Neural cell (in vitro differentiated cells): ENCODE results near the gene CDK6. TPM values are rescaled to one million over a fixed set of nuclear protein-coding genes. Genes with fewer than 3 reads are reported as not detected.

Source experiments
- H2AFZ ChIP-seq: fragments of 200-600, 300-800 bp; sonication (generic), shearing (Covaris generic); 2 replicates; pipeline ENCODE4 v1.6.0; 2014; ENCODE audit warnings: low read depth, mild to moderate bottlenecking, antibody characterized with exemption, low read length, moderate library complexity
- H3F3A ChIP-seq: fragments of 200-600 bp; shearing (Covaris generic); 2 replicates; pipeline ENCODE4 v1.6.1; 2016; ENCODE audit warnings: mild to moderate bottlenecking, moderate library complexity, mixed read lengths, antibody characterized with exemption, low read length; ENCODE audit not compliant: insufficient read depth, poor library complexity, severe bottlenecking
- H3K27ac ChIP-seq: fragments of 200-600, 300-800 bp; sonication (generic), shearing (Covaris generic); 2 replicates; pipeline ENCODE4 v1.5.1; 2014; ENCODE audit warnings: mild to moderate bottlenecking, low read length, moderate library complexity
- H3K27me3 ChIP-seq: fragments of 300-800, 200-600 bp; sonication (generic), shearing (Covaris generic); 2 replicates; pipeline ENCODE4 v1.6.0; 2014; ENCODE audit warnings: mild to moderate bottlenecking, low read depth, low read length, moderate library complexity; ENCODE audit not compliant: insufficient read depth
- H3K36me3 ChIP-seq: fragments of 300-800, 200-600 bp; sonication (generic), shearing (Covaris generic); 2 replicates; pipeline ENCODE4 v1.5.1; 2014; ENCODE audit warnings: mild to moderate bottlenecking, antibody characterized with exemption, low read length, moderate library complexity; ENCODE audit not compliant: insufficient read depth
- H3K4me2 ChIP-seq: fragments of 300-800, 200-600 bp; sonication (generic), shearing (Covaris generic); 2 replicates; pipeline ENCODE4 v1.6.0; 2014; ENCODE audit warnings: mild to moderate bottlenecking, low read length
- H3K4me3 ChIP-seq: fragments of 300-800, 200-600 bp; sonication (generic), shearing (Covaris generic); 2 replicates; pipeline ENCODE4 v1.5.1; 2014; ENCODE audit warnings: mild to moderate bottlenecking, low read length, moderate library complexity
- H3K79me2 ChIP-seq: fragments of 200-600 bp; shearing (Covaris generic); replicated peaks from 2 replicates; pipeline ENCODE4 v1.6.0; 2014; ENCODE audit warnings: mild to moderate bottlenecking, low read length, moderate library complexity; ENCODE audit not compliant: insufficient read depth
- H3K9ac ChIP-seq: fragments of 300-800, 200-600 bp; sonication (generic), shearing (Covaris generic); 2 replicates; pipeline ENCODE4 v1.6.1; 2016; ENCODE audit warnings: mild to moderate bottlenecking, low read length, mixed read lengths
- H3K9me2 ChIP-seq: fragments of 200-600 bp; shearing (Covaris generic); 2 replicates; pipeline ENCODE4 v1.6.1; 2016; ENCODE audit warnings: mild to moderate bottlenecking, low read length, mixed read lengths; ENCODE audit not compliant: insufficient read depth
- H3K9me3 ChIP-seq: fragments of 200-600, 300-800 bp; sonication (generic), shearing (Covaris generic); 2 replicates; pipeline ENCODE4 v1.6.1; 2016; ENCODE audit warnings: mild to moderate bottlenecking, mixed run types, low read length, moderate library complexity, mixed read lengths
- H4K20me1 ChIP-seq: fragments of 200-600 bp; shearing (Covaris generic); 2 replicates; pipeline ENCODE4 v1.6.1; 2016; ENCODE audit warnings: mild to moderate bottlenecking, mixed run types; ENCODE audit not compliant: insufficient read depth
- EZH2 ChIP-seq: fragments of 200-600, 300-800 bp; shearing (Covaris generic), sonication (generic); IDR thresholded peaks from 2 replicates; pipeline ENCODE4 v1.6.1; 2014; ENCODE audit warnings: antibody characterized with exemption, low read length, borderline replicate concordance, mild to moderate bottlenecking; ENCODE audit not compliant: insufficient read depth, poor library complexity, severe bottlenecking
- MXI1 ChIP-seq: fragments of 450-650 bp; conservative IDR thresholded peaks from 2 replicates; pipeline ENCODE4 v1.6.1; 2014; ENCODE audit warnings: antibody characterized with exemption, mild to moderate bottlenecking; ENCODE audit not compliant: poor library complexity, severe bottlenecking
- POLR2AphosphoS5 ChIP-seq: IDR thresholded peaks from 2 replicates; pipeline ENCODE4 v1.6.1; 2012
- TAF1 ChIP-seq: IDR thresholded peaks from 2 replicates; pipeline ENCODE4 v1.6.1; 2012; ENCODE audit warnings: low read depth
- polyA plus RNA-seq: library from polyadenylated mRNA; depleted of rRNA; stranded (reverse); fragments of >200 nt; gene quantifications from 2 replicates; pipeline ENCODE4 v1.2.3, GENCODE V29; 2014
- TF ChIP-seq, protein P1 (sequence below): fragments of 450-650 bp; IDR thresholded peaks from 2 replicates; pipeline ENCODE4 v1.5.1; 2014; ENCODE audit warnings: antibody characterized with exemption, mild to moderate bottlenecking, moderate library complexity; ENCODE audit not compliant: poor library complexity, severe bottlenecking
- TF ChIP-seq, protein P2 (sequence below): IDR thresholded peaks from 2 replicates; pipeline ENCODE4 v1.6.1; 2012; ENCODE audit warnings: borderline replicate concordance

Gene CDK6
- polyA plus RNA-seq, 1 donor from 2014 or later, result 4.1 TPM

GRCh38 chr7:92633211-92633906 is 203.0 kb downstream of the CDK6 start:
- H3K36me3 ChIP-seq, result no peaks in the 10 kb centered on the region
- H2AFZ ChIP-seq, result no peak overlapping the region
- H3F3A ChIP-seq, result no peaks in the 10 kb centered on the region
- no peak overlapping the region for H3K9ac ChIP-seq
- no peaks in the 10 kb centered on the region for H3K9me2 ChIP-seq
- H3K4me3 ChIP-seq, result no peak overlapping the region
- no peaks in the 10 kb centered on the region for H3K79me2 ChIP-seq
- no peaks in the 10 kb centered on the region for H3K9me3 ChIP-seq
- no peaks in the 10 kb centered on the region for H3K27me3 ChIP-seq
- H4K20me1 ChIP-seq, result no peaks in the 10 kb centered on the region
- TF ChIP-seq POLR2AphosphoS5 (no peak), MXI1 (no peak), TAF1 (no peak)
- TF ChIP-seq, protein P1, sequence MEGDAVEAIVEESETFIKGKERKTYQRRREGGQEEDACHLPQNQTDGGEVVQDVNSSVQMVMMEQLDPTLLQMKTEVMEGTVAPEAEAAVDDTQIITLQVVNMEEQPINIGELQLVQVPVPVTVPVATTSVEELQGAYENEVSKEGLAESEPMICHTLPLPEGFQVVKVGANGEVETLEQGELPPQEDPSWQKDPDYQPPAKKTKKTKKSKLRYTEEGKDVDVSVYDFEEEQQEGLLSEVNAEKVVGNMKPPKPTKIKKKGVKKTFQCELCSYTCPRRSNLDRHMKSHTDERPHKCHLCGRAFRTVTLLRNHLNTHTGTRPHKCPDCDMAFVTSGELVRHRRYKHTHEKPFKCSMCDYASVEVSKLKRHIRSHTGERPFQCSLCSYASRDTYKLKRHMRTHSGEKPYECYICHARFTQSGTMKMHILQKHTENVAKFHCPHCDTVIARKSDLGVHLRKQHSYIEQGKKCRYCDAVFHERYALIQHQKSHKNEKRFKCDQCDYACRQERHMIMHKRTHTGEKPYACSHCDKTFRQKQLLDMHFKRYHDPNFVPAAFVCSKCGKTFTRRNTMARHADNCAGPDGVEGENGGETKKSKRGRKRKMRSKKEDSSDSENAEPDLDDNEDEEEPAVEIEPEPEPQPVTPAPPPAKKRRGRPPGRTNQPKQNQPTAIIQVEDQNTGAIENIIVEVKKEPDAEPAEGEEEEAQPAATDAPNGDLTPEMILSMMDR, result no peak
- TF ChIP-seq, protein P2, sequence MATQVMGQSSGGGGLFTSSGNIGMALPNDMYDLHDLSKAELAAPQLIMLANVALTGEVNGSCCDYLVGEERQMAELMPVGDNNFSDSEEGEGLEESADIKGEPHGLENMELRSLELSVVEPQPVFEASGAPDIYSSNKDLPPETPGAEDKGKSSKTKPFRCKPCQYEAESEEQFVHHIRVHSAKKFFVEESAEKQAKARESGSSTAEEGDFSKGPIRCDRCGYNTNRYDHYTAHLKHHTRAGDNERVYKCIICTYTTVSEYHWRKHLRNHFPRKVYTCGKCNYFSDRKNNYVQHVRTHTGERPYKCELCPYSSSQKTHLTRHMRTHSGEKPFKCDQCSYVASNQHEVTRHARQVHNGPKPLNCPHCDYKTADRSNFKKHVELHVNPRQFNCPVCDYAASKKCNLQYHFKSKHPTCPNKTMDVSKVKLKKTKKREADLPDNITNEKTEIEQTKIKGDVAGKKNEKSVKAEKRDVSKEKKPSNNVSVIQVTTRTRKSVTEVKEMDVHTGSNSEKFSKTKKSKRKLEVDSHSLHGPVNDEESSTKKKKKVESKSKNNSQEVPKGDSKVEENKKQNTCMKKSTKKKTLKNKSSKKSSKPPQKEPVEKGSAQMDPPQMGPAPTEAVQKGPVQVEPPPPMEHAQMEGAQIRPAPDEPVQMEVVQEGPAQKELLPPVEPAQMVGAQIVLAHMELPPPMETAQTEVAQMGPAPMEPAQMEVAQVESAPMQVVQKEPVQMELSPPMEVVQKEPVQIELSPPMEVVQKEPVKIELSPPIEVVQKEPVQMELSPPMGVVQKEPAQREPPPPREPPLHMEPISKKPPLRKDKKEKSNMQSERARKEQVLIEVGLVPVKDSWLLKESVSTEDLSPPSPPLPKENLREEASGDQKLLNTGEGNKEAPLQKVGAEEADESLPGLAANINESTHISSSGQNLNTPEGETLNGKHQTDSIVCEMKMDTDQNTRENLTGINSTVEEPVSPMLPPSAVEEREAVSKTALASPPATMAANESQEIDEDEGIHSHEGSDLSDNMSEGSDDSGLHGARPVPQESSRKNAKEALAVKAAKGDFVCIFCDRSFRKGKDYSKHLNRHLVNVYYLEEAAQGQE, result no peak
- H3K4me2 ChIP-seq, result no peak overlapping the region
- H3K27ac ChIP-seq, result no peak overlapping the region

- TF ChIP-seq, protein P2, result no peak
- TF ChIP-seq MXI1 (no peak), EZH2 (no peak)
- H3K9me3 ChIP-seq, result no peaks in the 10 kb centered on the region
- no peaks in the 10 kb centered on the region for H4K20me1 ChIP-seq
- H3F3A ChIP-seq, result no peaks in the 10 kb centered on the region
- no peaks in the 10 kb centered on the region for H3K9me2 ChIP-seq
- no peak overlapping the region for H2AFZ ChIP-seq
- no peaks in the 10 kb centered on the region for H3K27me3 ChIP-seq
- H3K36me3 ChIP-seq, result no peaks in the 10 kb centered on the region
- H3K79me2 ChIP-seq, result no peaks in the 10 kb centered on the region
- H3K4me3 ChIP-seq, result no peak overlapping the region
- no peak overlapping the region for H3K4me2 ChIP-seq
- no peak overlapping the region for H3K27ac ChIP-seq
- no peak overlapping the region for H3K9ac ChIP-seq
Measured at GRCh38 chr7:92632791-92633190, 203.6 kb downstream of the CDK6 start.
